HepG2 (cell line): ENCODE measurements around the gene THRA. TPM values are rescaled to one million over a fixed set of nuclear protein-coding genes. Genes with fewer than 3 reads are reported as not detected.
"Not testable (repeated sequence)": the region's sequence is repeated elsewhere in the genome, so short reads cannot be mapped to it uniquely, and the experiment has no call there.

Source experiments
- ATAC-seq: fragments of 200-7000 bp; cut with Tn5 transposase; 3 replicates; pipeline ENCODE4 v1.9.1; 2020; ENCODE audit warnings: mild to moderate bottlenecking, moderate library complexity
- BruUV-seq: library from RNA; stranded (reverse); fragments of 400-500 nt; replicated peaks from 2 replicates; lab custom pipeline; 2021; lab: Mats Ljungman, UMichigan
- CTCF ChIA-PET: fragments of 300-600 bp; formaldehyde crosslinking; extraction: SDS; loops from one replicate; lab custom pipeline; 2021; ENCODE audit warnings: low total read pairs, inconsistent platforms, low intra/inter-chr PET ratio; lab: Yijun Ruan, JAX
- POLR2A ChIA-PET: fragments of 350-600 bp; sonication (Branson Sonifier 250); formaldehyde crosslinking; loops from one replicate; lab custom pipeline; 2020; ENCODE audit warnings: antibody characterized with exemption, inconsistent platforms; lab: Yijun Ruan, JAX
- DNase-seq: peaks from one replicate; pipeline ENCODE4 v3.0.0-alpha.2; 2015; ENCODE audit warnings: low spot score
- FAIRE-seq: peaks from 3 replicates; lab custom pipeline; 2011; peaks lifted over from hg19 to GRCh38; lab: Jason Lieb, UNC
- H2AFZ ChIP-seq: one replicate; pipeline ENCODE4 v1.6.1; 2011; ENCODE audit warnings: low read length, inconsistent platforms
- H3K27ac ChIP-seq: fragments of 300-600 bp; 3 replicates; pipeline ENCODE4 v1.8.0; 2011; ENCODE audit warnings: mixed run types, mild to moderate bottlenecking, mixed read lengths, low read length, inconsistent platforms; ENCODE audit not compliant: insufficient read depth; ENCODE audit errors: extremely low read length
- H3K27me3 ChIP-seq, 2 experiments: fragments of 200-600 bp in 1 of 2; 2 replicates in 1 of 2; 3 replicates in 1 of 2; pipeline versions ENCODE4 v1.6.0 to v1.8.0; 2011; ENCODE audit warnings: low read length in 2 of 2, mild to moderate bottlenecking in 2 of 2, moderate library complexity in 2 of 2, inconsistent platforms in 1 of 2; ENCODE audit not compliant: insufficient read depth in 2 of 2, control insufficient read depth in 1 of 2
- H3K36me3 ChIP-seq, 2 experiments: fragments of 200-600 bp in 1 of 2; replicated peaks in 1 of 2; 2 replicates in 1 of 2; 3 replicates in 1 of 2; pipeline versions ENCODE4 v1.5.1 to v1.8.0; 2011; ENCODE audit warnings: low read length in 2 of 2, inconsistent platforms in 1 of 2; ENCODE audit not compliant: insufficient read depth in 2 of 2, control insufficient read depth in 1 of 2
- H3K4me1 ChIP-seq: 2 replicates; pipeline ENCODE4 v1.5.1; 2012; ENCODE audit warnings: low read length, inconsistent platforms; ENCODE audit not compliant: insufficient read depth
- H3K4me2 ChIP-seq: 2 replicates; pipeline ENCODE4 v1.6.0; 2011; ENCODE audit warnings: low read depth, low read length, inconsistent platforms
- H3K4me3 ChIP-seq, 3 experiments: fragments of 200-600 bp in 1 of 3; sonication (generic), shearing (Covaris generic) in 1 of 3; replicated peaks in 1 of 3; 2 replicates each; pipeline ENCODE4 v1.5.1; 2011 to 2016; ENCODE audit warnings: low read length in 3 of 3, inconsistent platforms in 2 of 3, low read depth in 2 of 3, mild to moderate bottlenecking in 2 of 3, control low read depth in 1 of 3, mixed read lengths in 1 of 3; ENCODE audit not compliant: insufficient read depth in 1 of 3
- H3K79me2 ChIP-seq: one replicate; pipeline ENCODE4 v1.6.1; 2011; ENCODE audit warnings: low read length, inconsistent platforms; ENCODE audit not compliant: insufficient read depth
- H3K9ac ChIP-seq: 2 replicates; pipeline ENCODE4 v1.6.0; 2011; ENCODE audit warnings: mild to moderate bottlenecking, low read depth, low read length, inconsistent platforms; ENCODE audit not compliant: insufficient read depth
- H3K9me3 ChIP-seq: 2 replicates; pipeline ENCODE4 v1.5.1; 2012; ENCODE audit warnings: mild to moderate bottlenecking, low read length
- H4K20me1 ChIP-seq: 2 replicates; pipeline ENCODE4 v1.6.0; 2011; ENCODE audit warnings: inconsistent platforms, mild to moderate bottlenecking, low read length, moderate library complexity; ENCODE audit not compliant: insufficient read depth
- ZNF142 ChIP-seq: sonication (generic); formaldehyde crosslinking; IDR thresholded peaks from 2 replicates; pipeline ENCODE4 v1.4.0; 2020; ENCODE audit warnings: missing genetic modification reagents
- WGBS: methylation state at CpG from one replicate; pipeline ENCODE4 v1.1.6; 2017; ENCODE audit warnings: low lambda C conversion rate; 5-methylcytosine and 5-hydroxymethylcytosine counted together
- in situ Hi-C: cut with HindIII; loops from 2 replicates; pipeline ENCODE4 v1.10.0; 2017; ENCODE audit warnings: low pct_unique_long_range_greater_than_20kb; ENCODE audit not compliant: extremely low pct_ligation_motif_present
- intact Hi-C: fragments of 100-400 bp; cut with micrococcal nuclease; formaldehyde crosslinking; loops from one replicate; pipeline ENCODE4 v1.10.0; 2022; ENCODE audit not compliant: unreplicated experiment
- microRNA-seq: library from miRNA; unstranded; fragments of <30 nt; microRNA quantifications from one replicate; pipeline ENCODE4, GENCODE V29; 2020
- polyA plus RNA-seq, 8 experiments: library from polyadenylated mRNA; depleted of rRNA in 3 of 8; stranded (reverse) in 7 of 8; unstranded in 1 of 8; fragments of >200 nt; fragmentation: Illumina TruSeq in 4 of 8; extraction: Trizol in 4 of 8; gene quantifications; 2 replicates each; pipeline versions ENCODE4 v1.2.1 to v1.2.3, GENCODE V29; 2011 to 2016; ENCODE audit warnings: low read depth in 4 of 8, missing spikeins in 1 of 8, mixed read lengths in 1 of 8; ENCODE audit not compliant: insufficient read depth in 1 of 8
- small RNA-seq, 3 experiments: library from RNA; depleted of rRNA; stranded (forward); fragments of <200 nt; gene quantifications; one replicate each; pipeline ENCODE3, GENCODE V24; 2012; ENCODE audit warnings: low read depth in 2 of 3, low replicate concordance in 1 of 3; ENCODE audit not compliant: insufficient read length in 3 of 3, insufficient read depth in 2 of 3
- total RNA-seq, 5 experiments: library from RNA; depleted of rRNA; stranded (reverse); fragments of >200 nt; fragmentation: Illumina TruSeq; extraction: Trizol; gene quantifications; 2 replicates each; pipeline ENCODE4 v1.2.3, GENCODE V29; 2016; ENCODE audit warnings: low read depth in 1 of 5
- TF ChIP-seq, protein P1 (sequence below): sonication (generic); formaldehyde crosslinking; IDR thresholded peaks from 2 replicates; pipeline ENCODE4 v1.5.1; 2020; ENCODE audit warnings: missing genetic modification reagents, mild to moderate bottlenecking, borderline replicate concordance

THRA gene
- total and polyA plus RNA-seq, 2 of the 13 experiments (the other 11 are each of a cell fraction or from before 2014, with no cell fraction given), result 8.0 to 9.9 TPM

DNA sequence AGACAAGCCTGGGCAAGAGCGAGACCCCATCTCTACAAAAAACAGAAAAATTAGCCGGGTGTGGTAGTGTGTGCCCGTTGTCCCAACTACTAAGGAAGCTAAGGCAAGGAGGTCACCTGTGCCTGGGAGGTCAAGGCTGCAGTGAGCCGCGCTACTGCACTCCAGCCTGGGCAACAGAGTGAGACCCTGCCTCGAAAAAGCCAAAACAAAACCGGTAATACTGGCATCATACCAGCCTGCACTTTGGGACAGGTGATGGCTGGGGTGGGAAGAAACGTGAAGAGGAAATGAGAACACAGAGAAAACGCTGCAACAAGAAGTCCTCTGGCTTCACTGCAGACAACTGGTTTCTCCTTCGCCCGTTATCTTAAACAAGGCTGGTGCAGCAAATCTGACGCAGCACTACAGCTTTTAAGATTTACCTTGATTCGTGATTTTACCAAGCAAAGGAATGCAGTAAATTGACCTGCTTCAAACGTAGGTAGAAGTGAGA, 76.8 kb downstream of the THRA start (continued):
- TF ChIP-seq ZNF142 (CRISPR knock-in tag), result no peak
- TF ChIP-seq, protein P1, sequence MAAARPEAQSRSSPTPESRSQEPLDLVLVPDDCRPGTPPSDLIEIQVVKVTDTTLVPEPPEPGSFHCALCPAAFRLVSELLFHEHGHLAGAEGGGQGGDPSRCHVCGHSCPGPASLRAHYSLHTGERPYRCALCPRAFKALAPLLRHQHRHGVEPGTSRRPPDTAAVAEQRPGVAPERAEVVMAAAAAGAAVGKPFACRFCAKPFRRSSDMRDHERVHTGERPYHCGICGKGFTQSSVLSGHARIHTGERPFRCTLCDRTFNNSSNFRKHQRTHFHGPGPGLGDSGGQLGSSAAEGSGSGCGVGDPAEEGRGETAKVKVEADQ (CRISPR knock-in tag), result no peak

DNA sequence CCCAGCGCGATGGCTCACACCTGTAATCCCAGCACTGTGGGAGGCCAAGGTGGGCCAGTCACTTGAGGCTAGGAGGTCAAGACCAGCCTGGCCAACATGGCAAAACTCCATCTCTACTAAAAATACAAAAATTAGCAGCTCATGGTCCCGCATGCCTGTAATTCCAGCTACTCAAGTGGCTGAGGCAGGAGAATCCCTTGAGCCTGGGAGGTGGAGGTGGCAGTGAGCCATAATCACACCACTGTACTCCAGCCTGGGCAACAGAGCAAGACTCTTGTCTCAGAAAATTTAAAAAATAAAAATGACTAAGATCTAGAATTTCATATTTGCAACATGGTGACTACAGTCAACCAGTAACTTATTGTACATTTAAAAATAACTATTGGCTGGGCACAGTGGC, 80.4 kb downstream of the THRA start:
- H3K27ac ChIP-seq, H3K4me3 ChIP-seq, H3K4me2 ChIP-seq, DNase-seq, H3K27me3 ChIP-seq, BruUV-seq, FAIRE-seq, CTCF ChIA-PET, H3K9ac ChIP-seq, H2AFZ ChIP-seq, ATAC-seq, H4K20me1 ChIP-seq, H3K9me3 ChIP-seq, in situ Hi-C loops: not testable (repeated sequence)
- POLR2A ChIA-PET, result interaction anchor here (0.9 to 1.2 kb wide), 2 partner anchors 30 to 48 kb away, joined by 3 to 10 read pairs; no protein-coding TSS in a partner anchor
- Histone ChIP-seq H3K36me3 (peaks cover 14 to 32% of the 10 kb centered on the region in 2 experiments), H3K79me2 (peaks cover 47% of the 10 kb centered on the region), H3K4me1 (peaks cover 39% of the 10 kb centered on the region)
- 95% methylated on average over 3 of the region's 3 CpGs for WGBS
- intact Hi-C loops, result loop anchor here (5.0 kb wide), 1 partner anchor 144 kb away; the partner anchor contains the start of gene CDC6

Small RNA genes lying within 50 kb of the gene (microRNA-seq; reads per million reads assigned to microRNA genes)
- 0.85 reads per million for gene MIR6884

Small RNA genes lying within 50 kb of the gene (small RNA-seq; reads per million reads assigned to genes)
- 26.1 to 52.8 (median 41.0) reads per million in 3 experiments for gene SNORD124

Other genes starting within 250 kb of the THRA start
- not detected in 2 replicates for gene IKZF3, start 198.7 kb upstream of the THRA start, total RNA-seq (2016; rRNA removed; fragmentation: Illumina TruSeq; extraction: Trizol)
- not detected in 2 replicates for gene IKZF3, start 198.7 kb upstream of the THRA start, polyA plus RNA-seq (2011; rRNA removed)
- not detected in 2 replicates for gene ZPBP2, start 194.8 kb upstream of the THRA start, total RNA-seq (2016; rRNA removed; fragmentation: Illumina TruSeq; extraction: Trizol)
- gene ZPBP2, start 194.8 kb upstream of the THRA start, polyA plus RNA-seq (2011; rRNA removed), result not detected in 2 replicates
- gene GSDMB, start 144.3 kb upstream of the THRA start, total RNA-seq (2016; rRNA removed; fragmentation: Illumina TruSeq; extraction: Trizol), result 0.70 and 3.3 TPM in 2 replicates
- gene GSDMB, start 144.3 kb upstream of the THRA start, polyA plus RNA-seq (2011; rRNA removed), result 30.4 and 39.4 TPM in 2 replicates
- 125 and 181 TPM in 2 replicates for gene ORMDL3, start 135.4 kb upstream of the THRA start, total RNA-seq (2016; rRNA removed; fragmentation: Illumina TruSeq; extraction: Trizol)
- gene ORMDL3, start 135.4 kb upstream of the THRA start, polyA plus RNA-seq (2011; rRNA removed), result 384 and 546 TPM in 2 replicates
- not detected in 2 replicates for gene LRRC3C, start 135.2 kb upstream of the THRA start, total RNA-seq (2016; rRNA removed; fragmentation: Illumina TruSeq; extraction: Trizol)
- 0.10 and 0.17 TPM in 2 replicates for gene LRRC3C, start 135.2 kb upstream of the THRA start, polyA plus RNA-seq (2011; rRNA removed)
- gene GSDMA, start 100.0 kb upstream of the THRA start, total RNA-seq (2016; rRNA removed; fragmentation: Illumina TruSeq; extraction: Trizol), result not detected in 2 replicates
- gene GSDMA, start 100.0 kb upstream of the THRA start, polyA plus RNA-seq (2011; rRNA removed), result 0.07 TPM in 1 of 2 replicates, not detected in the other
- 114 and 146 TPM in 2 replicates for gene PSMD3, start 82.2 kb upstream of the THRA start, total RNA-seq (2016; rRNA removed; fragmentation: Illumina TruSeq; extraction: Trizol)
- 97.4 and 118 TPM in 2 replicates for gene PSMD3, start 82.2 kb upstream of the THRA start, polyA plus RNA-seq (2011; rRNA removed)
- not detected in 2 replicates for gene CSF3, start 47.5 kb upstream of the THRA start, total RNA-seq (2016; rRNA removed; fragmentation: Illumina TruSeq; extraction: Trizol)
- gene CSF3, start 47.5 kb upstream of the THRA start, polyA plus RNA-seq (2011; rRNA removed), result 0.07 and 0.09 TPM in 2 replicates
- 51.1 and 66.5 TPM in 2 replicates for gene MED24, start 8.6 kb upstream of the THRA start, total RNA-seq (2016; rRNA removed; fragmentation: Illumina TruSeq; extraction: Trizol)
- gene MED24, start 8.6 kb upstream of the THRA start, polyA plus RNA-seq (2011; rRNA removed), result 67.7 and 78.0 TPM in 2 replicates
- gene NR1D1, start 37.6 kb downstream of the THRA start, total RNA-seq (2016; rRNA removed; fragmentation: Illumina TruSeq; extraction: Trizol), result 1.4 and 2.1 TPM in 2 replicates
- gene NR1D1, start 37.6 kb downstream of the THRA start, polyA plus RNA-seq (2011; rRNA removed), result 2.7 and 3.6 TPM in 2 replicates
- gene MSL1, start 59.0 kb downstream of the THRA start, total RNA-seq (2016; rRNA removed; fragmentation: Illumina TruSeq; extraction: Trizol), result 76.1 and 88.5 TPM in 2 replicates
- gene MSL1, start 59.0 kb downstream of the THRA start, polyA plus RNA-seq (2011; rRNA removed), result 54.6 and 63.8 TPM in 2 replicates
- 29.6 and 30.8 TPM in 2 replicates for gene CASC3, start 77.6 kb downstream of the THRA start, total RNA-seq (2016; rRNA removed; fragmentation: Illumina TruSeq; extraction: Trizol)
- 60.9 and 62.9 TPM in 2 replicates for gene CASC3, start 77.6 kb downstream of the THRA start, polyA plus RNA-seq (2011; rRNA removed)
- 1.1 and 4.5 TPM in 2 replicates for gene RAPGEFL1, start 114.5 kb downstream of the THRA start, total RNA-seq (2016; rRNA removed; fragmentation: Illumina TruSeq; extraction: Trizol)
- gene RAPGEFL1, start 114.5 kb downstream of the THRA start, polyA plus RNA-seq (2011; rRNA removed), result 7.3 and 7.8 TPM in 2 replicates
- 10.8 and 11.8 TPM in 2 replicates for gene WIPF2, start 156.3 kb downstream of the THRA start, total RNA-seq (2016; rRNA removed; fragmentation: Illumina TruSeq; extraction: Trizol)
- 7.2 and 8.3 TPM in 2 replicates for gene WIPF2, start 156.3 kb downstream of the THRA start, polyA plus RNA-seq (2011; rRNA removed)
- 114 and 154 TPM in 2 replicates for gene CDC6, start 224.9 kb downstream of the THRA start, total RNA-seq (2016; rRNA removed; fragmentation: Illumina TruSeq; extraction: Trizol)
- 10.7 and 17.4 TPM in 2 replicates for gene CDC6, start 224.9 kb downstream of the THRA start, polyA plus RNA-seq (2011; rRNA removed)
- 8.6 and 8.9 TPM in 2 replicates for gene RARA, start 246.2 kb downstream of the THRA start, total RNA-seq (2016; rRNA removed; fragmentation: Illumina TruSeq; extraction: Trizol)
- gene RARA, start 246.2 kb downstream of the THRA start, polyA plus RNA-seq (2011; rRNA removed), result 6.0 and 6.4 TPM in 2 replicates